KBM-7 (cell line): ENCODE data around the gene MBP.

ENCODE experiments used
- DNase-seq: peaks from one replicate; pipeline ENCODE4 v3.0.0-alpha.2; 2015
- in situ Hi-C: fragments of 300-500 bp; cut with MboI; formaldehyde crosslinking; loops from 2 replicates; pipeline ENCODE4 v1.14.3; 2020; ENCODE audit warnings: low sequenced_read_pairs, low pct_unique_long_range_greater_than_20kb, mixed read lengths

Gene MBP

DNA sequence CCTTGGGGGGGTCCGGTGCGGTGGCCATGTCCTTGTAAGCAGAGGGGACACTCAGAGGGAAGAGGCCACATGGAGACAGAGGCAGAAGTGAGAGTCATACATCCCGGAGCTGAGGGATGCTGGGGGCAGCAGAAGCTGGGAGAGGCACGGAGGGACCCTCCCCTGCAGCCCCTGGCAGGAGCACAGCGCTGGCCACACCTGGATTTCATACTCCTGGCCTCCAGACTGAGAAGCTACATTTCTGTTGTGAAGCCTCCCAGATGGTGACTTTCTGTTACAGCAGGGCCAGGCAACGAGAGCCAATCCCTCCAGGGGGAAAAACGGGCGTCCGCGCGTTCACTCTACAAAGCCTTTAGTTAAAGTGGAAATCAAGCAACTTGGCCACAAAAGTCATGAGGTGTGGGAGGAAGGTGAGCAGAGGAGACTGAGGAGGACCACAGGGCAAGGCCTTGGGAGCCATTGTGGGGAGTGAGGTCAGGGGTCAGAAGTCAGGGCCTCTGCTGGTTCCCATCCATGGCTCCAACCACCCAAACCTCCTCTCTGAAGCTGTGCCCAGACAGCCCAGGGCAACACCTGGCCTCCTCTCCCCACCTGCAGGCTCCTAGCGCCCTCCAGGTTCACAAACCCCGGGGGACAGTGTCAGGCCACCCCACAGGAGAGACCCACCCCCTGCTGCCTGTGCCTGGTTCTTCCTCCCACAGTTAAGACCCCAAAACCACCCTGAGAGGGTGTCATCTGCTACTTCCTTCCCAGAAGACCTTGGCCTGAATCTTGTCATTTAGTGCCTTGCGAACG, 4.5 kb upstream of the MBP start:
- in situ Hi-C loops: no loop called here
- DNase-seq: no peak

DNA sequence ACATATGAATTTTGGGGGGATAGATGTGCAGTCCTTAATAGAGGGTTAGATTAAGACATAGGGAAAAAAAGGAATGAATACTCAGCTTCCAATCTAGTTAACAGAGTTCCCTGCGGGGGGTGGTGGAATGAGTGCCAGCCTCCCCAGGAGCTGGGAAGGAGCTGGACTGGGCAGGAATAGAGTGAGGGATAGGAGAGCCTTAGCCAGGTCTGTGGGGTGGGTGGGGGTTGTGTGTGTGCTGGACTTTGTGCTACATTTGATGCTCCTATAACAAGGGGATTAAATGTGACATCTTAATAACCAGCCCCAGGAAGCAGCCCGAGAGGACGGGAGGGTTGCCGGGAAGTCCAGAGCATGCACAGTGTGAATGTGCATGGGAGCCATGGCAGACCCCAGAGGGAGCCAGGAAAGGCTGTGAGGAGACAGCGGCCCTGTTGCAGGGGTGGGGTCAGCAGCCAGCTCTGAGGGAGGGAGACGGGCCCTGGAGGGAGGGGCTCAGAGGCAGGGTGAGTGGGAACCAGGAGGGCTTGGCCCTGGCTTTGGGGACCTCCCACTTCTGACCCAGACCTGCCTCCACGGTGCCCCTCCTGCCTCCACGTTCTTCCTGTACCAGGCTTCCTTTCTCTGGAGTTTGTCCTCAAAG, 3.6 kb upstream of the MBP start:
- no peak for DNase-seq
- in situ Hi-C loops: no loop called here

DNA sequence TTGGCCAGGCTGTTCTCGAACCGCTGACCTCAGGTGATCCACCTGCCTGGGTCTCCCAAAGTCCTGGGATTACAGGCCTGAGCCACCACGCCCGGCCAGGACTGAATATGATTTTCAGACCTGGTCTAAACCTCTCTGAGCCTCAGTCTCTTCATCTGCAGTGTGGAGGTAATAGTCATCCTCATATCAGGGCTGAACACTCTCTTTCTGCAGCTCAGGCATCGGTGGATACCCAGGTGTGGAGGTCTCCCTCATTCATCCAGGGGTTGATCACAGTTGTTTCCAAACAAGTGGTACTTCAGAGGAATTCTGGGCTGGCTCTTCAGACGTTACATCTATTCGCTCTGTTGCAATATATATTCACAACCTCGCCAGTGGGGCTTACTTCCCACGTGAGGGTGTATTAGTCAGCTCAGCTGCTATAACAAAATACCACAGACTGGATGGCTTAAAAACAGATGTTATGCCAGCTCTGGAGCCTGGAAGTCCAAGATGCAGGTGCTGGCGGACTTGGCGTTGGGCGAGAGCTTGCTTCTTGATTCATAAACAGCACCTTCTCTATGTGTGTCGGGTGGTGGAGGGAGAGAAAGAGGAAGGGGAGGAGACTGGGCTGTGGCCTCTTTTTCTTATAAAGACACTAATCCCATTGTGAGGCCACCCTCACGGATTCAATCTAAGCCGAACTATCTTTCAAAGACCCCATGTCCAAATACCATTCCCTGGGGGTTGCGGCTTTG, 2.9 kb upstream of the MBP start:
- DNase-seq: no peak
- in situ Hi-C loops: no loop called here

DNA sequence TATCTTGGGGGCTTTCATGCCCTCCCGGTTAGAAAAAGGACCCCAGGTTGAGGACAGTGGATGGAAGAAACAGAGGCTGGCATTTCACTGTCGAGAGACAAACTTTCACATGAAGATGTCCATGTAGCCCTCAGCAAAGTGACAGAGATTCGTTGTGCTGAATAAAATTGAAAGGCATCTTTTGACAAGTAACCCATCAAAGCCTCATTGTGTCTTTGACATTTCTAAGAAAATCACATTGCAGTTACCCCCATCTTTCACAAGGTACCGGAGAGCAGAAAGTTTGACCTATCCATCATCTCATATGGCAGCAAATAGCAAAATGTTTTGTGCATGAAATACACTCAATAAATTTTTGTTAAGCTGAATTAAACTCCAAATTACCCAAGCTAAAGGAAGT, 2.0 kb upstream of the MBP start:
- in situ Hi-C loops: no loop called here
- no peak for DNase-seq

DNA sequence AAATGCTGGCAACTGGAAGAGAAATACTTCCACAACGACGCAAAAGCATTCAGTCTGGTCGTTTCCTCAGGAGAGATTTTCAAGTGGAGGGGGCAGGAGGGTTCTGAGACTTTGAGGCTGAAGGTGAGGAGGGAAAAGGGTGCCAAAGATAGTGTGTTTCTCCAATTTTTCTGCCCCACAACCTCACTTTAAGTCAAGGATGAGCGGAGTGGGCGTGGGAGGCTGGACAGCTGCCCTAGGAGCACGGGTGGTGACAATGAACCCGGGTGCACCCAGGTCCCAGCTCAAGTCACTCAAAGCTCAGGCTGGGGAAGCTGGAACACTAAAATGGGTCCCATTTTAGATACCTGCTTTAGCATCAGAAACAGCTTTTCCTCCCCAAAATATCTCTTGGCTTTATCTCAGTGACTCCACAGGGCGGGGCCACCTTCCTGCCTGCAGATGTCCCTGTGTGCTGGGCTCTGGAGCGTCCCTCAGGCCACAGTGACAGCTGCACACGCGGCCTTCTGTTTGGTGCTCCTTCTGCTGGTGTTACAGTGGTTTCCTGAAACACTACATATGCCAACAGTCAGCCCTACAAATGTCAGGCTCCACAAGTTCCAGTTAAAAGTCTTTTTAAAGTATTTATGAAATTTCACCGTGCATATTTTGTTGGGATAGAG, 1.4 kb upstream of the MBP start:
- peak; percentile 82 for DNase-seq
- in situ Hi-C loops: no loop called here

DNA sequence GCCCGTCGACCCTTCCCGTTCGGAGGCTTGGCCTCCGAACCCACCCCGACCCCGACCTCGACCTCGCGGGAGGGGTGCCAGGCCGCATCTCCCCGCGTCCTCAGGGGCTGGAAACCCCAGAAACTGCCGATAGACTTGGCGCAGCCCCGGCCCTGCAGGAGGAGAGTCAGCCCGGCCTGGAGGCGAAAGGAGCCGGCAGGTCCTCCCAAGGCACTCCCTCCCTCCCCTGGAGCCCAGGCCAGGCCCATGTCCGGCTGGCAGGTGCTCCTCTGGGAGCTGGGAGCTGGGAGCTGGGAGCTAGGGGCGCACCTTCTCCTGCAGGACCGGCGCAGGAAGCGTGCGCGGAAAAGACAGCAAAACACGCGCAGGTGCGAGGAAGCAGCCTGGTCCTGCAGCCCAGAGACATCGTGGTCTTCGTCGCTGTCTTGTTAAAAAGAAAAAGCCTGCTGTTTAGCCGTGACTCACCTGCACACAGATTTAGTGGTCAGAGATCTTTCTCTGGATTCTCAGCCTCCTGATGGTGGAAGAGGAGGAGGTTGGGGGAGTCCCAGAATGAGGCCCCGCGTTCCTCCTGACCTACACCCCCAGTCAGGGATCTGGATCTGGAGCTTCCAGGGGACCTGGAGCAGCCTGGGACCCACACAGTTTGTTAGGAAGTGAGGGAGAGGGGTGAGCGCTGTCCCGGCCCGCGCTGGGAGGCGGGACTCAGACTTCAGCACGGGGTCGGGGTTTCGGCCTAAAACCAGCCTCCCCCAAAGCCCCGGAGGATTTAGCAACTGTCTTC, 660 bp upstream of the MBP start:
- peak; percentile 48 for DNase-seq
- in situ Hi-C loops: no loop called here

DNA sequence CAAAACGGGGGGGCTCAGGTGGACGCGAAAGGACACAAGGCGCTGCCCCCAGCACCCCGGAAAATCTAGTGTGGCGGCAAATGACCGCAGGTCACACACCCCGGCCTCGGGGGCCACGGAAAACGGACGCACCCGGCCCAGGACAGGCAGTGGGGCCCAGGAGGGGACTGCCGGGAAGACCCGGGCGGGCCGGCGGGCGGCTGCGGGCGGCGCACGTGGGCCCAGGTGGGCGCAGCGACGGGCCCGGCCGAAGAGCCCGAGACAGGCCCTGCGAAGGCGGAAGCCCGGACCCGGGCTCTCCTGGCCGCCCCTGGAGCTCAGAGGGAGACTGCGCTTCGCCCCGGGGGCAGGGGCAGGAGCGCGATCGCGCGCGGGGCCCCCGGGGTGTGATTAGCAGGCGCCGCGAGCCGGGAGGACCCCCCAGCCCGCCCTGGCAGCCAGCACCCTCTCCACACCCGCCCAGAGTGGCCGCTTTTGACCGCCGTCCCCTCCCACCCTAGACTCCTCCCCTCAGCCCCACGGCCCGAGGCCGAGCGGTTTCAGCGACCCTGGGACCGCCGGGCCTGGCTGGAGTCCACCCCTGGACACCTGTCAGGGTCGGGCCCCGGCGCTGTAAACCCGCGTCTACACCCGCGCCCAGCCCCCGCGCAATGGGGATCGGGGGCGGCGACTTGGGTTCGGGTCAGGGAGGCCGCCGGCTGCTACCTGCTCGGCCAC, 773 bp downstream of the MBP start:
- peak; percentile 45 for DNase-seq
- in situ Hi-C loops: no loop called here

DNA sequence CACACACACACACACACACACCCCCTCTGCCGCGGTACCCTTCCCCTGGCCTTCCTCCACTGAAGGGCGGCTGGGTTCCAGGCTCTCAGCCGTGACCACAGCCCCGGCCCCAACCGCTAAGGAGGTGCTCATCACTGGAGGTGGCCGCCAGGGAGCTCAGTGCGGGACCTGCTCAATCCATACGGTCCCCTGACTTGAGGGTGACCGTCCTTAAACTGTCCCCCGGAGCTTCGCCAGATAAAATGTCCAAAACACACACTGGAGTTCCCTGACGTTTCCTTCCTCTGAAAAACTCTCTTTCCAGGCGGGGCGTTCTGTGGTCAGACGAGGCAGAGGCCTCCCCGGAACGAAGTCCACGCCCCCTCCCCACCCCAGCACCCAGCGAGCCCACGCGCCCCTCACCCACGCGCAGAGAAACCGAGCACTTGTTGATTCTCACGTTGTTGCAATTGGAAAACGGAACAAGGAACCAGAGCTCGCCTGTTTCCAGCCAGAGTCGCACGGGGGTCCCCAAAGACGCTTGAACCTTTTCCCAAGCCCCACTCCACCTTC, 1.4 kb downstream of the MBP start:
- peak; percentile 65 for DNase-seq
- in situ Hi-C loops: no loop called here

DNA sequence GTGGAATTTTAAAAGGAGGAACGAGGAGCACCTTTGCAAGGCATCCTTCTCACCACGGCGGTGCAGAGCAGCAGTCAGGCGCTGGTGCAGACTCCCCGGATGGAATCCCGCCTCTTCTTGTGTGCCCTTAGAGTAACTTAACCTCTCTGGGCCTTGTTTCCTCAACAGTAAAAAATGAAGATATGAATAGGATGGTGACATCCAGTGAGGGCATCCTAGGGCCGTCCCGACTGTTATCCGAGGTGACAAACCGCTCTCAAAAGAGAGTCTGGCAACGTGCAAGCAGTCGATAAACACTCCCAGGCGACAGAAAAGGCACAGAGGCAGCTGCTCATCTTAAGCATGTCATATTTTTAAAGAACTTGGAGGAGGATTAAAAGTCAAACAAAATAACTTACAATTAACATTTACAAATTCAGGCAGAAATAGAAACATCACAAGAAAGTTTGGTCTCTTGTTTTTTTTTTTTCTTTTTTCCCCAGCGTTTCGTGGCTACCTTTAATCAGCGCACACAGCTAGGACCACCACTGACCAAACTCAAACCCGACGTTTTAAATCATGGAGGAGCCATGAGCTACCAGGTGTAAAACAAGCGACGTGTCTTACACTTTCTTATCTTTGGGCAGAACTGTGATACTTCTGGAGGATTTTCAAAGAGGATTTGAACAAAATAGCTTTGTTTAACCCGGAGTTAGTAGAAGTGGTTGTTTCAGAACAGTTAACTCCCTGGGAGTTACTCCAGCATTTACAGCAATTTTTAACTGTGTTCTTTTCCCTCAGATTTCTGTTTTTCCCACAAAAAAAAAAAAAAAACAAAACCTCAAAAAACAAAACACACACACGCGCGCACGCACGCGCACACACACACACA, 2.1 kb downstream of the MBP start:
- in situ Hi-C loops: no loop called here
- DNase-seq: peak; percentile 39

DNA sequence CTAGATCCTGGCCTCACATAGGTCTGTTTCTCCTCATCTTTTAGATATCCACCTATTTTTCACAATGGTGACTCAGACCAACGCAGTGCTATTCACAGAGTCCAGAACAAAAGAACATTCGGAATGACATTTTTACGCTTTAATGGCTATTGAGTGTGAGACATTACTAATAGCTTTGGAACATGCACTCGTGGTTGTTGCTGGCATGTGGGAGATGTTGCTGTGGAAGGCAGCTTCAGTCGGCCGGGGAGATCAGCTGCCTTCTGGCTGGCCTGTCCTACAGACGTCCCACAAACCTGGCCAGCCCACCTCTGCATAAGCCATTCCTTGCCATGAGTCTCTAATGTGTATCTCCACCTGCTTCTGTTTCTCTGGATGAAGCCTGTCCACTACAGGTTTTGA, 3.4 kb downstream of the MBP start:
- in situ Hi-C loops: no loop called here
- DNase-seq: no peak

DNA sequence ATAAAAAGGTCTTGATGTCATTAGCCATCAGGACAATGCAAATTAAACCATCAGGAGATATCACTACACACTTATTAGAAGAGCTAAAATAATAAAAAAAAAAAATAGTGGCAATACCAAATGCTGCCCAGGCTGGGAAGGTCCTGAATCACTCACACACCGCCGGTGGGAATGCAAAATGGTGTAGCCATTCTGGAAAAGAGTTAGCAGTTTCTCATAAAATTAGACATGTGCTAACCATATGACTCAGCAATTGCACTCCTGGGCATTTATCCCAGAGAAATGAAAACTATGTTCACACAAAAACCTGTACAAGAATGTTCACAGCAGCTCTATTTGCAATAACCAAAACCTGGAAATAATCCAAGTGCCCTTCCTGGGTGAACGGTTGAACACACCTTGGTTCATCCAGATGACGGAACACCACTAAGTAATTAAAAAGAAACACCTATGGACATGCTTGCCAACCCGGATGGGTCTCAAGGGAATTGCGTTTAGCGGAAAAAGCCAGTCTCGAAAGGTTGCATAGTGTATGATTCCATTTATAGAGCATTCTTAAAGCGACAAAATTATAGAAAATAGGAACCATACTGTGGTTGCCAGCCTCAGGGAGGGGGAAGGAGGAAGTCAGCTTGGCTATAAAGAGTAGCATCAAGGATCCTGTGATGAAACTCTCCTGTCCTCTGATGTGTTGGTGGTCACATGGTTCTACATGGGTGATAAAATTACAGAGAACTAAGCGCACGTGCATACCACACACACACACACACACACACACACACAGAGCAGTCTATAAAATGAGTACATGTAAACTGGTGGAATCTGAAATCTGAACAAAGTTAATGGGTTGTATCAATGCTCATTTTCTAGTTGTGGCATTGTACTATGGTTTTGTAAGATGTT, 4.6 kb downstream of the MBP start:
- in situ Hi-C loops: no loop called here
- DNase-seq: peak; percentile 94

DNA sequence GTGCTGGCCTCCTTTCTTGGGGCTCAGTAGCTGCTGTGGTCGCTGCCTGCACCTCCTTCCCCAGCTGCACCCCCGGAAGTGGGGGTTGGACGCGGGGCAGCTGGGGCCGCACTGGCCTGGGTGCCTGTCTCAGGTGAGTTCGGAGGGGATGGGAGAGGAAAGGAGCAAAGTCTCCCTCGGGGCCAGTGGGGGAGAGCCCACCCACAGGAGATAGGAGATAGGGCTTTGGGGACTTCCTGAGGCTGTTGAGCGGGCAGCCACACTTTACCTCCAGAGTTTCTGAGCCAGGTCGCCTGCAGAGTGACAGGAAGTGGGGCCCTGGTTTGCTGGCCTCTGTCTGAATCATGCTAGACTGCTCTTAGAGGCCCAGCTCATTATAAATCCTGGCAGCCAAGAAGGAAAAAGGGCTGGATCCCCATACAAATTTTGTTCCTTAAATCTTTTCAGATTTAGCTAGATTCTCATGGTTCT, 8.1 kb downstream of the MBP start:
- peak; percentile 76 for DNase-seq
- in situ Hi-C loops: no loop called here

DNA sequence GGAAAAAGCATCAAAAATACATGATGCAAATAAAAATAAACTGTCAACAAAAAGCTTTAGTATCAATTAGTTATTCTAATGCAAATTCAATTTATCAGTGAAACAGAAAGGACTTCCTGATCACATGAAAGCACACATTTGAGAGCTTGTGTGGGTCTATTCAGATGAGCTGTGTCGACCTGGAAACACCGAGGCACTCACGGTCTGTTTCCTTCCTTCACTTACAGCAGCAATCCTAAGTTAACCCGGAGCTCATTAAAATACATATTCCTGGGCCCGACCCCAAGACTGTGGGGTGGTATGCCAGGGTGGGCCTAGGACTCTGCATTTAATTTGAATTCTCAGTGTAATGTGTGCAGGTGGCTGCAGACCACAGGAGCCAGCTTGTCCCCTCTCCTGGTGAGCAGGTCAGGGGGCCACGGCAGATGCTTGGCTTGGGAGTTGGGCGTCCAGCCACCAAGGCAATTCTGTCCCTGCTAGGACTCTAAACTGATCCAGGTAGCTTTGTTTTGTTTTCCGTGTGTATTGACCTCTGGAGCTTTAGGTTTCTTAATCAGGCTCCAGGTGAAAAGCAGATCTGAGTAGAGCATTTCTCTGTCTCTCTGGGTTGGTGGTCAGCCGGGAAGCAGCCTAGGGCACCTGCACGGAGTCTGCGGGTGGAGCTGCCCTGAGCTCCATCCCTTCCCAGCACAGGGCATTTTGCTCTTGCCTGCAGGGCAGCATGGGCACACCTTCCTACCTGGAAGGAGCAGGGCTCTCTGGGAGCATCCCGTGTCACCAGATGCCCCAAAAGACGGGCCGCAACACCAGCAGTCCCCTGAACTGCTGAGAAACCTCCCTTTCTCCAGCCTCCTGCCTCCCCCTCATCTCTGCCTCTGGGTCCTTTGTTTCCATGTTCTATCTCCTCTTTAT, 9.0 kb downstream of the MBP start:
- DNase-seq: no peak
- in situ Hi-C loops: no loop called here

DNA sequence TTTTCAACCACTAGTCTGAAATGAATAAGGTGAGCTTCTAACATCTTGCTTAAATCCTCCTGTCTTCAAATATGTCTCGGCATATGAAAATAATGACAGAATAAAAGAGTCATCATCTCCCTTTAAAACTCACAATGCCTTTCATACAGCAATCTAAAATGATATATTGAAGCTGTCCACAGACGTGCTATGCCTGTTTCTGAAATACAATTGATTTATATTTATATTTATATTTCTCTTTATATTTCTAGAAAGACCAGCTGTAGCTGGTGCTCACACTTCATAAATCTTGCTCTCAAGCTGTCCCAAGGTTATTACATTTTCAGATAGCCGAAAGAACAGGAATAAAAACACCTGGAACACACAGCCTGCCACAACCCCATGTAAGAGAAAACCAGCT, 11.1 kb downstream of the MBP start:
- no peak for DNase-seq
- in situ Hi-C loops: no loop called here

DNA sequence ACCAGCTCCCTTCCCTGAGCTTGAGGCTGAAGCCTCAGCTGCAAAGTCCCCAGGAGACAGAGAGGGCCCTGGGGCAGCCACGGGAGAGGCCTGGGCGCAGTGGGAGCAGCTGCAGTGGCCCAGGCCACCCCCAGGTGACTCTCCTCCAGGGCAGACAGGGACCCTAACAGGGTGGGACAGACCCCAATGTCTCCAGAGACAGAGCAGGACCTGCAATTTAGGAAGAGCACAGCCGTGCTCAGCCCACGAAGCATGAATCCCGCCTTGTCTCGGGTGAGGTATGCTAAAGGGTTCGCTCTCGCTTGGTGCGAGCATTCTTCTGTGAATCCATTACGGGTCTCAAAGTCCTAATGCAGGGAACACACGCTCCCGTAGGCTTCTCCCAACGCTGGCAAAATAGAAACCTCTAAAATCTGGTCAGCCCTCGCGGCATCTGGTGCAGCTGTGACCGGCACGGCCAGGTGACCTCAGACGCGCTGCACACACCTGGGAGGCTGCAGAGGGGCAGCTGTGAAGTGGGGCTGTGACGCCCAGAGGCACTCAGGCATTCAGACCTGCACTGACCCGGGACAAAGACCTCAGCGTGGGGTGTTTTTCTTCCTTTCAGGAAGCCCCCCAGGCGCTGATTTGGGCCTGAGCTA, 12.6 kb downstream of the MBP start:
- no peak for DNase-seq
- in situ Hi-C loops: no loop called here
